Measurements from ENCODE around the gene MEOX1. TPM values are rescaled to one million over a fixed set of nuclear protein-coding genes. Genes with fewer than 3 reads are reported as not detected.
A peak's percentile ranks its signal among the peaks of the same experiment; 100 is the strongest.

Gene MEOX1
- total RNA-seq, 1 donor from 2014 or later = not detected

- H3K27me3 Mint-ChIP-seq (ENCODE audit: low read depth, unreplicated experiment) = peaks cover 20% of the 10 kb centered on the region
- H3K27me3 ChIP-seq (ENCODE audit: insufficient read depth, low read length) = peaks cover 6% of the 10 kb centered on the region
- no peaks in the 10 kb centered on the region for H3K36me3 ChIP-seq (ENCODE audit: insufficient read depth, low read length)
- no peaks in the 10 kb centered on the region for H3K9me3 Mint-ChIP-seq (ENCODE audit: unreplicated experiment)
- FAIRE-seq (no peak), DNase-seq (ENCODE audit: low read depth) (no peak)
- no peaks in the 10 kb centered on the region for H3K36me3 Mint-ChIP-seq (ENCODE audit: low read depth, unreplicated experiment)
- H3K9ac ChIP-seq (ENCODE audit: low read length) = no peak overlapping the region
- H3K4me1 ChIP-seq (ENCODE audit: insufficient read depth, low read length) = no peaks in the 10 kb centered on the region
- H3K4me3 ChIP-seq (ENCODE audit: insufficient read depth, low read depth, low read length) = no peak overlapping the region
- H3K9me3 ChIP-seq (ENCODE audit: insufficient read depth, low read depth, low read length) = no peaks in the 10 kb centered on the region
- no peak overlapping the region for H3K27ac ChIP-seq (ENCODE audit: low read depth, low read length)
- peaks cover 29% of the 10 kb centered on the region for H3K4me1 Mint-ChIP-seq (ENCODE audit: low read depth, unreplicated experiment)
- H4K20me1 ChIP-seq (ENCODE audit: insufficient read depth, low read length) = no peaks in the 10 kb centered on the region
- H3K4me2 ChIP-seq (ENCODE audit: low read length) = no peak overlapping the region
- no peaks in the 10 kb centered on the region for H3K79me2 ChIP-seq (ENCODE audit: insufficient read depth, low read length)
- no peak overlapping the region for H3K27ac Mint-ChIP-seq (ENCODE audit: unreplicated experiment)
- no peak for TF ChIP-seq EZH2 (IDR thresholded peaks at IDR 0.05; ENCODE audit: insufficient read depth, low read length)
- TF ChIP-seq CTCF (IDR thresholded peaks at IDR 0.05; ENCODE audit: insufficient read depth, low read depth, low read length) = no peak
- no peak overlapping the region for H3K4me3 Mint-ChIP-seq (ENCODE audit: unreplicated experiment)
- no peak overlapping the region for H2AFZ ChIP-seq (ENCODE audit: low read depth, low read length)
Observed at GRCh38 chr17:43674394-43674793, 12.7 kb upstream of the MEOX1 start.

GRCh38 chr17:43673516-43674323, 12.0 kb upstream of the MEOX1 start:
- Histone ChIP-seq H4K20me1 (ENCODE audit: insufficient read depth, low read length) (no peaks in the 10 kb centered on the region), H3K36me3 (ENCODE audit: insufficient read depth, low read length) (no peaks in the 10 kb centered on the region), H3K9me3 (ENCODE audit: insufficient read depth, low read depth, low read length) (no peaks in the 10 kb centered on the region), H3K9ac (ENCODE audit: low read length) (no peak overlapping the region), H3K4me1 (ENCODE audit: insufficient read depth, low read length) (no peaks in the 10 kb centered on the region), H3K27me3 (ENCODE audit: insufficient read depth, low read length) (peaks cover 6% of the 10 kb centered on the region), H3K4me3 (ENCODE audit: insufficient read depth, low read depth, low read length) (no peak overlapping the region), H3K27ac (ENCODE audit: low read depth, low read length) (no peak overlapping the region), H2AFZ (ENCODE audit: low read depth, low read length) (no peak overlapping the region), H3K79me2 (ENCODE audit: insufficient read depth, low read length) (no peaks in the 10 kb centered on the region), H3K4me2 (ENCODE audit: low read length) (no peak overlapping the region)
- DNase-seq (ENCODE audit: low read depth) (peak; percentile 22), FAIRE-seq (no peak)
- Mint-ChIP-seq H3K36me3 (ENCODE audit: low read depth, unreplicated experiment) (no peaks in the 10 kb centered on the region), H3K4me3 (ENCODE audit: unreplicated experiment) (no peak overlapping the region), H3K9me3 (ENCODE audit: unreplicated experiment) (no peaks in the 10 kb centered on the region), H3K4me1 (ENCODE audit: low read depth, unreplicated experiment) (peaks cover 29% of the 10 kb centered on the region), H3K27ac (ENCODE audit: unreplicated experiment) (no peak overlapping the region), H3K27me3 (ENCODE audit: low read depth, unreplicated experiment) (peaks cover 20% of the 10 kb centered on the region)
- TF ChIP-seq EZH2 (IDR thresholded peaks at IDR 0.05; ENCODE audit: insufficient read depth, low read length) (no peak), CTCF (IDR thresholded peaks at IDR 0.05; ENCODE audit: insufficient read depth, low read depth, low read length) (peak; percentile 97)
